ENCODE measurements around the gene ACAP2.

ACAP2 gene

DNA sequence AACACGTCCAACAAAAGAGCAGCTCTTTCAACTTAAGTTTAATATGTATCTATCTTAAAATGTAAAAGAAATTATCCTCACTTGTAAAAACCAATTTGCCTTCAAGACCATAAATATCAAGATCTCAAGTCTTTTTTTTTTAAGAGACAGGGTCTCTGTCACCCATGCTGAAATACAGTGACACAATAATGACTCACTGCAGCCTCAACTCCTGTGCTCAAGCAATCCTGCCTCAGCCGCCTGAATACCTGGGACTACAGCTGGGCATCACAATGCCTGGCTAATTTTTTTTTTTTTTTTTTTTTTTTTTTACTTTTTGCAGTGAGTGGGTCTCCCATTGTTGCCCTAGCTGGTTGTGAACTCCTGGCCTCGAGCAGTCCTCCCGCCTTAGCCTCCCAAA lies 26.0 kb downstream of the ACAP2 start:
- Histone ChIP-seq H3K9me3 (ENCODE audit: control insufficient read depth, low read length) (no peaks in the 10 kb centered on the region), H3K27me3 (ENCODE audit: control insufficient read depth, insufficient read depth, low read length) (no peaks in the 10 kb centered on the region), H2AFZ (no peak overlapping the region), H3K4me1 (no peaks in the 10 kb centered on the region), H3K4me3 (ENCODE audit: low read depth, low read length) (no peak overlapping the region), H3K36me3 (ENCODE audit: control insufficient read depth, insufficient read depth, low read length) (no peaks in the 10 kb centered on the region), H3K27ac (no peak overlapping the region), H3K79me2 (peaks cover 30% of the 10 kb centered on the region), H3K4me2 (ENCODE audit: low read length) (no peak overlapping the region), H3K9ac (no peak overlapping the region)
- TF ChIP-seq, protein P1, sequence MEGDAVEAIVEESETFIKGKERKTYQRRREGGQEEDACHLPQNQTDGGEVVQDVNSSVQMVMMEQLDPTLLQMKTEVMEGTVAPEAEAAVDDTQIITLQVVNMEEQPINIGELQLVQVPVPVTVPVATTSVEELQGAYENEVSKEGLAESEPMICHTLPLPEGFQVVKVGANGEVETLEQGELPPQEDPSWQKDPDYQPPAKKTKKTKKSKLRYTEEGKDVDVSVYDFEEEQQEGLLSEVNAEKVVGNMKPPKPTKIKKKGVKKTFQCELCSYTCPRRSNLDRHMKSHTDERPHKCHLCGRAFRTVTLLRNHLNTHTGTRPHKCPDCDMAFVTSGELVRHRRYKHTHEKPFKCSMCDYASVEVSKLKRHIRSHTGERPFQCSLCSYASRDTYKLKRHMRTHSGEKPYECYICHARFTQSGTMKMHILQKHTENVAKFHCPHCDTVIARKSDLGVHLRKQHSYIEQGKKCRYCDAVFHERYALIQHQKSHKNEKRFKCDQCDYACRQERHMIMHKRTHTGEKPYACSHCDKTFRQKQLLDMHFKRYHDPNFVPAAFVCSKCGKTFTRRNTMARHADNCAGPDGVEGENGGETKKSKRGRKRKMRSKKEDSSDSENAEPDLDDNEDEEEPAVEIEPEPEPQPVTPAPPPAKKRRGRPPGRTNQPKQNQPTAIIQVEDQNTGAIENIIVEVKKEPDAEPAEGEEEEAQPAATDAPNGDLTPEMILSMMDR (IDR thresholded peaks at IDR 0.05) = no peak

DNA sequence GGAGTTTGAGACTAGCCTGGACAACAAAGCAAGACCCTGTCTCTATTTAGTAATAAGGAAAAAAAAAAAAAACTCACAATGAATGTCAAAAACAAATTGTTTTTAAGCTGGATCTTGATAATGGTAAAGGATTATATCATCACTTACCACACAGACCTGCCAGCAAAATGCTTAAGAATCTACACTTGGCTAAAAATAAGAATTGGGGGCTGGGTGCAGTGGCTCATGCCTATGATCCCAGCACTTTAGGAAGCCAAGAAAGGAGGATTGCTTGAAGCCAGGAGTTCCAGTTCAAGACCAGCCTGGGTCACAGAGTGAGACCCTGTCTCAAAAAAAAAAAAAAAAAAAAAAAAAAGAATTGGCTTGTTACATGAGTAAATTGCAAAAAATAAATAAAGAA lies 31.0 kb downstream of the ACAP2 start:
- no peak overlapping the region for H3K4me2 ChIP-seq (ENCODE audit: low read length)
- no peaks in the 10 kb centered on the region for H3K9me3 ChIP-seq (ENCODE audit: control insufficient read depth, low read length)
- H3K4me1 ChIP-seq = no peaks in the 10 kb centered on the region
- H3K9ac ChIP-seq = no peak overlapping the region
- H2AFZ ChIP-seq = no peak overlapping the region
- no peaks in the 10 kb centered on the region for H3K27me3 ChIP-seq (ENCODE audit: control insufficient read depth, insufficient read depth, low read length)
- TF ChIP-seq, protein P1 (IDR thresholded peaks at IDR 0.05) = no peak
- H3K27ac ChIP-seq = no peak overlapping the region
- no peaks in the 10 kb centered on the region for H3K36me3 ChIP-seq (ENCODE audit: control insufficient read depth, insufficient read depth, low read length)
- H3K79me2 ChIP-seq = peaks cover 37% of the 10 kb centered on the region
- no peak overlapping the region for H3K4me3 ChIP-seq (ENCODE audit: low read depth, low read length)

DNA sequence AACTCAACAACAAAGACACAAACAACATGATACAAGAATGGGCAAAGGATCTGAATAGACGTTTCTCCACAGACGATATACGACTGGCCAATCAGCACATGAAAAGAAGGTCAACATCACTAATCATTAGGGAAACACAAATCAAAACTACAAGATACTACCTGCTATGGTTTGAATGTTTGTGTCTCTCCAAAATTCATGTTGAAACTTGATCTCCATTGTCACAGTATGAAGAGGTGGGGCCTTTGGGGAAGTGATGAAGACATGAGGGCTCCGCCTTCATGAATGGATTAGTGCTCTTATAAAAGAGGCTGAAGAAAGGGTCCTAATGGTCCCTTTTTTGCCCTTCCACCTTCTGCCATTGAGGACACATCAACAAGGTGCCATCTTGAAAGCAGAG lies 32.3 kb downstream of the ACAP2 start:
- Histone ChIP-seq H2AFZ (no peak overlapping the region), H3K36me3 (ENCODE audit: control insufficient read depth, insufficient read depth, low read length) (no peaks in the 10 kb centered on the region), H3K9me3 (ENCODE audit: control insufficient read depth, low read length) (no peaks in the 10 kb centered on the region), H3K27ac (no peak overlapping the region), H3K4me2 (ENCODE audit: low read length) (no peak overlapping the region), H3K27me3 (ENCODE audit: control insufficient read depth, insufficient read depth, low read length) (no peaks in the 10 kb centered on the region), H3K79me2 (peaks cover 46% of the 10 kb centered on the region), H3K4me1 (no peaks in the 10 kb centered on the region), H3K4me3 (ENCODE audit: low read depth, low read length) (no peak overlapping the region), H3K9ac (no peak overlapping the region)
- TF ChIP-seq, protein P1 (IDR thresholded peaks at IDR 0.05) = no peak

DNA sequence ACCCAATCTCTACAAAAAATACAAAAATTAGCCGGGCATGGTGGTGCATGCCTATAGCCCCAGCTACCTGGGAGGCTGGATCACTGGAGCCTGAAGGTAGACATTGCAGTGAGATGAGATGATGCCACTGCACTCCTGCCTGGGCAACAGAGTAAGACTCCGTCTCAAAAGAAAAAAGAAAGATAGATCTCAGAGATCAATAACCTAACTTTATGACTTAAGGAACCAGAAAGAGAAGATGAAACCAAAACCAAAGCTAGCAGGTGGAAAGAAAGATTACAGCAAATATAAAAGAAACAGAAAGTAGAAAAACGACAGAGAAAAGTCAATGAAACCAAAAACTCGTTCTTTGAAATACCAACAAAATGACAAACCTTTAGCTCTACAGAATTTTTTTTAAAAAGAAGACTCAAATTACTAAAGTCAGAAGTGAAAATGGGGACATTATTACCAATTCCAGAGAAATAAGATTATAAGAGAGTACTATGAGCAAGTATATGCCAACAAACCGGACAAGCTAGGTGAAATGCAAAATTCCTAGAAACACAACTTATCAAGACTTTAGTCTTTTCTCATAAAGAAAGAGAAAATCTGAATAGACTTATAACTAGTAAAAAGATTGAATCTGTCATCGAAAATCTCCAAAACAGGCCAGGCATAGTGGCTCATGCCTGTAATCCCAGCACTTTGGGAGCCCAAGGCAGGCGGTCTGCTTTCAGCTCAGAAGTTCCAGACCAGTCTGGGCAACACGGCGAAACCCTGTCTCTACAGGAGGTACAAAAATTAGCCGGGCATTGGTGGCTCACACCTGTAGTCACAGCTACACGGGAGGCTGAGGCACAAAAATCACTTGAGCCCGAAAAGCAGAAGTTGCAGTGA lies 35.0 kb downstream of the ACAP2 start:
- no peak overlapping the region for H3K4me3 ChIP-seq (ENCODE audit: low read depth, low read length)
- H3K36me3 ChIP-seq (ENCODE audit: control insufficient read depth, insufficient read depth, low read length) = no peaks in the 10 kb centered on the region
- H3K4me1 ChIP-seq = no peaks in the 10 kb centered on the region
- no peaks in the 10 kb centered on the region for H3K27me3 ChIP-seq (ENCODE audit: control insufficient read depth, insufficient read depth, low read length)
- no peak overlapping the region for H3K4me2 ChIP-seq (ENCODE audit: low read length)
- H3K27ac ChIP-seq = no peak overlapping the region
- peaks cover 44% of the 10 kb centered on the region for H3K79me2 ChIP-seq
- H3K9me3 ChIP-seq (ENCODE audit: control insufficient read depth, low read length) = no peaks in the 10 kb centered on the region
- TF ChIP-seq, protein P1 (IDR thresholded peaks at IDR 0.05) = no peak
- no peak overlapping the region for H2AFZ ChIP-seq
- no peak overlapping the region for H3K9ac ChIP-seq

DNA sequence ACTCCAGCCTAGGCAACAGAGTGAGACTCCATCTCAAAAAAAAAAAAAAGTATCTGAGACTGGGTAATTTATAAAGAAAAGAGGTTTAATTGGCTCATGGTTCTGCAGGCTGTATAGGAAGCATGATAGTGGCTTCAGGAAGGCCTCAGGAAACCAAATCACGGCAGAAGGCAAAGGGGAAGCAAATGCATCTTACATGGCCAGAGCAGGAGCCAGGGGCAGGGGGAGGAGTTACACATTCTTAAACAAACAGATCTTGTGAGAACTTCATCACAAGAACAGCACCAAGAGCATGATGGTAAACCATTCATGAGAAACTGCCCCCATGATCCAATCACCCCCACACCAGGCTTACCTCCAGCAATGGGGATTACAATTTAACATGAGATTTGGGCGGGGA lies 37.2 kb downstream of the ACAP2 start:
- Histone ChIP-seq H3K27ac (no peak overlapping the region), H3K36me3 (ENCODE audit: control insufficient read depth, insufficient read depth, low read length) (no peaks in the 10 kb centered on the region), H3K9ac (no peak overlapping the region), H3K79me2 (peaks cover 41% of the 10 kb centered on the region), H3K4me1 (no peaks in the 10 kb centered on the region), H2AFZ (no peak overlapping the region), H3K4me2 (ENCODE audit: low read length) (no peak overlapping the region), H3K27me3 (ENCODE audit: control insufficient read depth, insufficient read depth, low read length) (no peaks in the 10 kb centered on the region), H3K9me3 (ENCODE audit: control insufficient read depth, low read length) (no peaks in the 10 kb centered on the region), H3K4me3 (ENCODE audit: low read depth, low read length) (no peak overlapping the region)
- TF ChIP-seq, protein P1 (IDR thresholded peaks at IDR 0.05) = no peak
